Measurements from ENCODE around the gene BABAM1.
A peak's percentile ranks its signal among the peaks of the same experiment; 100 is the strongest.
"Not testable (repeated sequence)": the region's sequence is repeated elsewhere in the genome, so short reads cannot be mapped to it uniquely, and the experiment has no call there.

BABAM1 gene

GRCh38 chr19:17243830-17244617 lies 23.2 kb upstream of the BABAM1 start:
- no peak for DNase-seq (ENCODE audit: low read depth)

- DNase-seq (ENCODE audit: low read depth) = no peak
Observed at GRCh38 chr19:17244618-17245534, 22.4 kb upstream of the BABAM1 start.

GRCh38 chr19:17245535-17245984 lies 21.7 kb upstream of the BABAM1 start, which contains the start of gene NR2F6:
TSS of gene NR2F6 (minus strand) at chr19:17245919. CDS start at chr19:17245220, 699 bp downstream.
- DNase-seq (ENCODE audit: low read depth) = no peak

- DNase-seq (ENCODE audit: low read depth) = no peak
Observed at GRCh38 chr19:17246681-17247425, 20.4 kb upstream of the BABAM1 start.

GRCh38 chr19:17248011-17248776 lies 19.0 kb upstream of the BABAM1 start:
- no peak for DNase-seq (ENCODE audit: low read depth)

GRCh38 chr19:17249887-17250548 lies 17.2 kb upstream of the BABAM1 start:
- DNase-seq (ENCODE audit: low read depth) = no peak

GRCh38 chr19:17254636-17255035 lies 12.6 kb upstream of the BABAM1 start:
- DNase-seq (ENCODE audit: low read depth) = no peak

GRCh38 chr19:17255150-17255621 lies 12.1 kb upstream of the BABAM1 start:
- DNase-seq (ENCODE audit: low read depth) = no peak

GRCh38 chr19:17256130-17256529 lies 11.1 kb upstream of the BABAM1 start:
- DNase-seq (ENCODE audit: low read depth) = no peak

GRCh38 chr19:17259118-17259780 lies 8.0 kb upstream of the BABAM1 start:
- DNase-seq (ENCODE audit: low read depth) = no peak

GRCh38 chr19:17259934-17260333 lies 7.3 kb upstream of the BABAM1 start:
- no peak for DNase-seq (ENCODE audit: low read depth)

- peak; percentile 86 for DNase-seq (ENCODE audit: low read depth)
Observed at GRCh38 chr19:17260842-17261325, 6.4 kb upstream of the BABAM1 start.

GRCh38 chr19:17262557-17262956 lies 4.7 kb upstream of the BABAM1 start:
- no peak for DNase-seq (ENCODE audit: low read depth)

- DNase-seq (ENCODE audit: low read depth) = no peak
Observed at GRCh38 chr19:17263712-17264640, 3.3 kb upstream of the BABAM1 start.

- no peak for DNase-seq (ENCODE audit: low read depth)
Observed at GRCh38 chr19:17264641-17264979, 2.6 kb upstream of the BABAM1 start, which contains the start of gene USHBP1. TSS of gene USHBP1 (minus strand) at chr19:17264745. CDS start at chr19:17264299, 446 bp downstream.

- DNase-seq (ENCODE audit: low read depth) = no peak
Observed at GRCh38 chr19:17266026-17266425, 1.2 kb upstream of the BABAM1 start.

GRCh38 chr19:17266589-17266974 lies 661 bp upstream of the BABAM1 start:
- DNase-seq (ENCODE audit: low read depth) = no peak

GRCh38 chr19:17268754-17269153 lies 1.5 kb downstream of the BABAM1 start:
- no peak for DNase-seq (ENCODE audit: low read depth)

- DNase-seq (ENCODE audit: low read depth) = not testable (repeated sequence)
Observed at GRCh38 chr19:17274892-17275291, 7.6 kb downstream of the BABAM1 start.

All from activated T-cell treated with anti-CD3 and anti-CD28 coated beads for 24 hours (primary cell).